Karpas-422 (cell line): ENCODE measurements around the gene SIGLEC5. TPM values are rescaled to one million over a fixed set of nuclear protein-coding genes. Genes with fewer than 3 reads are reported as not detected.

Experiments
- small RNA-seq: library from RNA; depleted of rRNA; stranded (forward); fragments of <200 nt; gene quantifications from one replicate; pipeline ENCODE3, GENCODE V24; 2014
- total RNA-seq: library from RNA; depleted of rRNA; stranded (reverse); fragments of >200 nt; shearing (Covaris generic); gene quantifications from 2 replicates; pipeline ENCODE4 v1.2.3, GENCODE V29; 2014; ENCODE audit warnings: low replicate concordance; rRNA removed

SIGLEC5 gene
- total RNA-seq, 1 experiment from 2014 or later = not detected

Small RNA genes within 50 kb of the gene (small RNA-seq; reads per million reads assigned to genes)
- gene AC018755.2 = not detected

Other genes with a start within 250 kb of the SIGLEC5 start
- not detected in 2 replicates for gene LIM2, start 242.4 kb downstream of the SIGLEC5 start, total RNA-seq
- gene C19orf84, start 239.8 kb downstream of the SIGLEC5 start, total RNA-seq = not detected in 2 replicates
- 500 and 730 TPM in 2 replicates for gene SIGLEC10, start 212.8 kb downstream of the SIGLEC5 start, total RNA-seq
- gene SIGLEC8, start 171.9 kb downstream of the SIGLEC5 start, total RNA-seq = not detected in 2 replicates
- not detected in 2 replicates for gene CEACAM18, start 151.9 kb downstream of the SIGLEC5 start, total RNA-seq
- not detected in 2 replicates for gene SIGLEC12, start 128.6 kb downstream of the SIGLEC5 start, total RNA-seq
- not detected in 2 replicates for gene SIGLEC6, start 98.7 kb downstream of the SIGLEC5 start, total RNA-seq
- 8.9 and 17.6 TPM in 2 replicates for gene ZNF175, start 59.1 kb downstream of the SIGLEC5 start, total RNA-seq
- 1.0 TPM in 1 of 2 replicates, not detected in the other for gene SIGLEC14, start 16.4 kb upstream of the SIGLEC5 start, total RNA-seq
- 20.7 and 49.8 TPM in 2 replicates for gene SPACA6, start 62.9 kb upstream of the SIGLEC5 start, total RNA-seq
- gene HAS1, start 93.6 kb upstream of the SIGLEC5 start, total RNA-seq = not detected in 2 replicates
- 5.8 and 14.8 TPM in 2 replicates for gene FPR1, start 121.5 kb upstream of the SIGLEC5 start, total RNA-seq
- gene FPR2, start 130.8 kb upstream of the SIGLEC5 start, total RNA-seq = 0.58 and 7.9 TPM in 2 replicates
- not detected in 2 replicates for gene FPR3, start 164.8 kb upstream of the SIGLEC5 start, total RNA-seq